Activated T-cell treated with anti-CD3 and anti-CD28 coated beads, Interleukin-2, amount 50 U/mL, for 24 hours (primary cell): ENCODE data around the gene MICALL1.
"Not testable (repeated sequence)": the region's sequence is repeated elsewhere in the genome, so short reads cannot be mapped to it uniquely, and the experiment has no call there.

ENCODE experiments used
- DNase-seq: peaks from one replicate; pipeline ENCODE4 v3.0.0-alpha.2; 2020
- H3K27ac Mint-ChIP-seq: 2 replicates; pipeline ENCODE4 v1.8.0; 2020; ENCODE audit warnings: mild to moderate bottlenecking, mixed read lengths
- H3K27me3 Mint-ChIP-seq: 2 replicates; pipeline ENCODE4 v1.8.0; 2020; ENCODE audit warnings: mixed read lengths
- H3K36me3 Mint-ChIP-seq: 2 replicates; pipeline ENCODE4 v1.8.0; 2020; ENCODE audit warnings: low read depth, mixed read lengths
- H3K4me1 Mint-ChIP-seq: 2 replicates; pipeline ENCODE4 v1.8.0; 2020; ENCODE audit warnings: low read depth, mixed read lengths
- H3K4me3 Mint-ChIP-seq: 2 replicates; pipeline ENCODE4 v1.8.0; 2020; ENCODE audit warnings: mild to moderate bottlenecking, moderate library complexity, mixed read lengths
- H3K9me3 Mint-ChIP-seq: 2 replicates; pipeline ENCODE4 v1.8.0; 2020; ENCODE audit warnings: mixed read lengths

The MICALL1 gene

DNA sequence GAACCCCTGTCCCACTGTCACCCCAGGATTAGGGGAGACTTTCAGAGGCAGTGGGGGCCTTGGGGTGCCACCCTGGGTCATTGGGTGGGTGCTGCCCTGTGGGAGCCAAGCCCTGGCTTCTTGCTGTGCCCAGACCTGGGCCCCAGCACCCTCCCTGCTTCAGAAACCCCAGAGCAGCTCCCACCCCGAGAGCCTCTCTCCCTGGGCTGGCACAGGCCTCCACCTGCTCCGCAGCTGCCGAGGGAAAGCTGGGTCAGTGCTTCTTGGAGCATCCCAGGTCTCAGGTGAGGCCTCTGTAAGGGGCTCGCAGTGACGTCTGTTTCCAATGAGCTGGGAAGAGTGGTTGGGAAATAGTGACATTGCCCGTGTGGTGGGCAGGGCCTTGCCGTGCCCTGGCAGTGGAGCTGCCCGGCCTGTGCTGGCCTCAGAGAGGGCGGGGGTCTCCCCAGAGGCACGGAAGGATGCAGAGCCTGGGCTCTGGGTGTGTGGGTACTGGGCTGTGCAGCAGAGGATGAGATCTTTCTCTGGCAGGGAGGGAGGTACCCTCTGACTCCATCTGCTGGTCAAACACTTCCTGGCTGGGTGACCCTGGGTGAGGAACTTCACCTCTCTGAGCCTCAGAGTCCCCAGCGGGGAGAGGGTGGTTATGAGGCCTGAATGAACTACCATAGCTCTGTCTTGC lies 24.3 kb downstream of the MICALL1 start:
- H3K9me3 Mint-ChIP-seq = no peaks in the 10 kb centered on the region
- peaks cover 48% of the 10 kb centered on the region for H3K36me3 Mint-ChIP-seq
- H3K27me3 Mint-ChIP-seq = no peaks in the 10 kb centered on the region
- H3K4me3 Mint-ChIP-seq = no peak overlapping the region
- peak overlapping the region; percentile 50 for H3K27ac Mint-ChIP-seq
- peaks cover 11% of the 10 kb centered on the region for H3K4me1 Mint-ChIP-seq
- no peak for DNase-seq

DNA sequence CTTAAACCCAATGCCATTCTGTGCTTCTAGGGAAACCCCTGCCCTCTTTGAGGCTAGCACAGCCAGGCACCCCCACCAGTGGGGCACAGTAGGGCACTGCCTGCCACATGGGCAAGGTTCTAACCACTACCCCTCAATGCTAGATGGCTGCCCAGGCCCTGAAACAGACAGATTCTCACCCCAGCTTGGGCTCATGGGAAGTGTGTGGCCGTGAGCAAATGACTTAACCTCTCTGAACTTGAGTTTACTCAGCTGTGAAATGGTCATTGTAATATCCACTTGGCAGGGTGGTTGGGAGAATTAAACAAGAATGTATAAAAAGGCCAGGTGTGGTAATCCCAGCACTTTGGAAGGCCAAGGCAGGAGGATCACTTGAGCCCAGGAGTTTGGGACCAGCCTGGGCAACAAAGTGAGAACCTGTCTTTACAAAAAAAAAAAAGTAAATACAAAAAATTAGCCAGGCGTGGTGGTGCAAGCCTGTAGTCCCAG lies 24.9 kb downstream of the MICALL1 start:
- Mint-ChIP-seq H3K4me3 (no peak overlapping the region), H3K27ac (peak overlapping the region; percentile 50), H3K27me3 (no peaks in the 10 kb centered on the region), H3K4me1 (peaks cover 11% of the 10 kb centered on the region), H3K36me3 (peaks cover 44% of the 10 kb centered on the region), H3K9me3 (no peaks in the 10 kb centered on the region)
- no peak for DNase-seq

DNA sequence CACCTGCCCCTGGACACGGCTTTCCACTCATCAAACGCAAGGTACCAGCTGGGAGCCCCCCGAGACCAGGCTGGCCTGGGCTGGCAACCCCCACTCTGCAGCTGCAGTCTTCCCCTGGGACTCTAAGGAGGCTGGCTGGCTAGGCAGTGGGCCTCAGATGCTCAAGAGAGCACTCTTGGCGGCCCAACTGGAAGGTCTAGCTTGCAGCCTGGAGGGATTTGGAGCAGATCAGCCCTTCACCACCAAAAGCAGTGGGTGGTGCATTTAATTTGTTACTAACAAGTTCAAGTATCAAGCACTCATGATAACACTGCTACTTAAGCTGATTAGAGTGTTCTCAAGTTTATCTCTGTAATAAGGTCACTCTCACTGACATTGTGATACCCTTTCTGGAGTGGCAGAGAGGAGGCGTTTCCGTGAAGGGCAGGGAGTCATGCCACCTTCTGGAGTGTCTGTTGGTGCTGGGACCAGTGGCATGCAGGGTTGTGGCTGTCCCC lies 25.8 kb downstream of the MICALL1 start:
- H3K36me3 Mint-ChIP-seq = peaks cover 42% of the 10 kb centered on the region
- no peak overlapping the region for H3K27ac Mint-ChIP-seq
- no peak overlapping the region for H3K4me3 Mint-ChIP-seq
- no peaks in the 10 kb centered on the region for H3K9me3 Mint-ChIP-seq
- no peak for DNase-seq
- no peaks in the 10 kb centered on the region for H3K27me3 Mint-ChIP-seq
- H3K4me1 Mint-ChIP-seq = peaks cover 11% of the 10 kb centered on the region

- Mint-ChIP-seq H3K9me3 (no peaks in the 10 kb centered on the region), H3K4me1 (peaks cover 11% of the 10 kb centered on the region), H3K36me3 (peaks cover 38% of the 10 kb centered on the region), H3K4me3 (no peak overlapping the region), H3K27ac (no peak overlapping the region), H3K27me3 (no peaks in the 10 kb centered on the region)
- no peak for DNase-seq
These were observed 26.3 kb downstream of the MICALL1 start for GRCh38 chr22:37932401-37932800.

DNA sequence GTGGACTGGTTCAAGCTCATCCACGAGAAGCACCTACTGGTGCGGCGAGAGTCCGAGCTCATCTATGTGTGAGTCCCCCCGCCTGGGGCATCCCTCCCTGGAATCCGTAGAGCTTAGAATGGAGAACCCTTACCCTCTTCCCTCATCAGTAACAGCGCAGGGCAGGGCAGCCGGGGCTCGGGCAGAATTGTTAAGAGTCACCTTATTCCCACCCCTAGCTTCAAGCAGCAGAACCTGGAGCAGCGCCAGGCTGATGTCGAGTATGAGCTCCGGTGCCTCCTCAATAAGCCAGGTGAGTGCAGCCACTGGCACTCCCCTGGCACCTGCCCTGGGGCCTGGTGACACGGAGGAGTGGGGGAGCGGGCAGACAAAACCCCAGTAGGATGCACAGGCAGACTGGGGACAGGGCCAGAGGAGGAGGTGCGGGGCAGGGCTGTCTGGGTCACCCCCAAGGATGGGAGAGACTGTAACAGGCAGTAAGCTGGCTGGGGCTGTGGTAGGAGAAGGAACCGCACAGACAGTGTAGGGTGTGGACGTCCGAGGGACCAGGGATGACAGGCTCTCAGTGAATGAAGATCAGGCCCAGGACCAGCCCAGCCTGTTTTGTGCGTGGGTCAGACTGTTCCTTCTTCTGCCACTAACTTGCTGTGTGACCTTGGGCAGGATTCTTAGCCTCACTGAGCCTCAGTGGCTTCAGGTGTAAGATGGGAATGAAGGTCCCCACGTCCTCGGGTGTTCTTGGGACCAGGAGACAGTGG lies 26.9 kb downstream of the MICALL1 start:
- no peak for DNase-seq
- no peaks in the 10 kb centered on the region for H3K27me3 Mint-ChIP-seq
- H3K9me3 Mint-ChIP-seq = no peaks in the 10 kb centered on the region
- no peak overlapping the region for H3K27ac Mint-ChIP-seq
- peaks cover 42% of the 10 kb centered on the region for H3K36me3 Mint-ChIP-seq
- no peak overlapping the region for H3K4me3 Mint-ChIP-seq
- peaks cover 11% of the 10 kb centered on the region for H3K4me1 Mint-ChIP-seq

DNA sequence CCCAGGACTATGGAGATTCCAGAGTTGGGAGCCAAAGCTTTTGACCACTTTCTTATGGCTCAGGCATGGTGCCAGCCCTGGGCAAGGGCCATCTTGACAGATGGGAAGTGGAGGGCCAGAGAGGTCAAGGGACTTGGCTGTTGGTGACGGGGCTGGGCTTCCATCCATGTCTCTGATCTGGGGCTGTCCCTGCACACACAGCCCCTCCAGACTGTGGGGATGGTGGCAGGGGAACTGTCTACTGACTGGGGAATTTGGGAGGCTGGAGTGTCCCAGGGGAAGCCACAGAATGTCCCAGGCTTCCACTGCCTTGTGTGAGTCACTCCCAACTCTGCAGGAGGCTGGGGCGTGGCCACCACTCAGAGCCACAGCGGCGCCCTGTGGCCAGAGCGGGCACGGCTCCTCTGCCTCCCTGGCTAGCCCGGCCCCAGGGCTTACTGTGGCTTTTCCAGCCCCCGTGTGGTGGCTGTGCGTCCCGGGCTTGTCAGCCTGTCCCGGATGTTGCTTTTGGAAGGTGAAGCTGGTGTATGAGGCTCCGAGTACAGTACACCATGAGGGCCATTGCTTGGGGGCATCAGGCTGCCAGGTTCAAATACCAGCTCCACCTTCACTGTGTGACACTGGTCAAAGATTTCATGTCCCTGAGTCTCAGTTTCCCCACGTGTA lies 27.7 kb downstream of the MICALL1 start:
- H3K4me3 Mint-ChIP-seq = no peak overlapping the region
- peaks cover 35% of the 10 kb centered on the region for H3K36me3 Mint-ChIP-seq
- DNase-seq = peak; percentile 89
- no peaks in the 10 kb centered on the region for H3K27me3 Mint-ChIP-seq
- no peaks in the 10 kb centered on the region for H3K9me3 Mint-ChIP-seq
- H3K27ac Mint-ChIP-seq = peak overlapping the region; percentile 56
- H3K4me1 Mint-ChIP-seq = peaks cover 11% of the 10 kb centered on the region

GRCh38 chr22:37940698-37941376 lies 34.7 kb downstream of the MICALL1 start:
- Mint-ChIP-seq H3K4me3 (no peak overlapping the region), H3K36me3 (peaks cover 32% of the 10 kb centered on the region), H3K27me3 (no peaks in the 10 kb centered on the region), H3K4me1 (no peaks in the 10 kb centered on the region), H3K9me3 (no peaks in the 10 kb centered on the region), H3K27ac (no peak overlapping the region)
- no peak for DNase-seq

DNA sequence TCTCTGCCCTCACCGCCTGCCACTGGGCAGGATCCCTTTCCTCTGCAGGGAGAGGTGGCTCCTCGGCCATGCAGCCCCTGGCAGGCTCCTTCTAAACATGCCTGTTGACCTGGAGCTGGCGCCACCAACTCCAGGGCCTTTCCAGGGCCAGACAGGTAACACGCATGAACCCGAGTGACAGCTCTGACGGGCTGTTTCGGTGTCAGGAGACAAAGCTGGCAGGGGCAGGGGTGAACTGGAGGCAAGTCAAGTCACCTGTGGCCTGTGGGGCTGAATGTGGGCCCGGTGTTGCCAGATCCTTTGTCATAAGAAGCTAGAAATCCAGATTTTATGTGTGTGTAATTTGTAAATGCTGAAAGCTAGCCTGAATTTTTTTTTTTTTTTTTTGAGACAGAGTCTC lies 36.0 kb downstream of the MICALL1 start:
- no peak overlapping the region for H3K27ac Mint-ChIP-seq
- no peaks in the 10 kb centered on the region for H3K27me3 Mint-ChIP-seq
- peaks cover 27% of the 10 kb centered on the region for H3K36me3 Mint-ChIP-seq
- no peak for DNase-seq
- no peaks in the 10 kb centered on the region for H3K4me1 Mint-ChIP-seq
- no peaks in the 10 kb centered on the region for H3K9me3 Mint-ChIP-seq
- H3K4me3 Mint-ChIP-seq = no peak overlapping the region

DNA sequence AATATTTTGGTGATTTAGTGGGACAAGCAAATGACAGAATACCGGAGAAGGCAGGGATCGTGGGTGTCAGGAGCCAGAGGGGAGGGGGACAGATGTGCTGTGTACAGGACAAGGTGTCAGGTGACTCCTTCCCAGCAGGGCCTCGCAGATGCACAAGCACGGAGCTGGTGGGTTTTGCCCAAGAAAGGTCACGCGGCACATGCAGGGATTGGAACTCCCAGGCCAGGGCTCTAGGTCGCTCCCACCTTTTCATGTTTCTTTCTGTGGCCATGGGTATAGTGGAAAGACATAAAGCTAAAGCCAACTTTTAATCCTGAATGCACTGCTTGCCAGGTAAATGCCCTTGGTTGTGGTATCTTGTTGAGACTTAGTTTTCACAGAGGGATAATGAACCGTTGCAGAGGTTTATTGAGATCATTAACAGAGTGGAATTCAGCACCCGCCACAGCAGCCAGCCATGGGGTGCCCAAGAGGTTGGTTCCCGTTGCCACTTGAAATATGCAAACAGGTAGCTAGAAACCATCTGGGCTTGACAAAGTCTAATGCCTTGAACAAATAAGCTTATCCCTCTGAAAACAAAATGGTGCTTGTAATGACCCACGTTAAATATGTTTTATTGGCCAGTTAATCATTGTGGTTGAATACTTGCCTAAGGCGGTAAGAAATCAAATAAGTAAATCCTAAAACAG lies 37.2 kb downstream of the MICALL1 start:
- no peak for DNase-seq
- peak overlapping the region; percentile 4 for H3K27ac Mint-ChIP-seq
- H3K36me3 Mint-ChIP-seq = peaks cover 20% of the 10 kb centered on the region
- H3K4me3 Mint-ChIP-seq = no peak overlapping the region
- H3K27me3 Mint-ChIP-seq = no peaks in the 10 kb centered on the region
- no peaks in the 10 kb centered on the region for H3K4me1 Mint-ChIP-seq
- H3K9me3 Mint-ChIP-seq = no peaks in the 10 kb centered on the region

GRCh38 chr22:37943825-37944198 lies 37.7 kb downstream of the MICALL1 start:
- Mint-ChIP-seq H3K36me3 (peaks cover 20% of the 10 kb centered on the region), H3K4me1 (no peaks in the 10 kb centered on the region), H3K27ac (no peak overlapping the region), H3K4me3 (no peak overlapping the region), H3K27me3 (no peaks in the 10 kb centered on the region), H3K9me3 (no peaks in the 10 kb centered on the region)
- DNase-seq = no peak

- H3K36me3 Mint-ChIP-seq = peaks cover 16% of the 10 kb centered on the region
- not testable (repeated sequence) for H3K27me3 Mint-ChIP-seq, H3K27ac Mint-ChIP-seq, H3K4me1 Mint-ChIP-seq, H3K4me3 Mint-ChIP-seq, DNase-seq, H3K9me3 Mint-ChIP-seq
These were observed 38.3 kb downstream of the MICALL1 start for GRCh38 chr22:37944423-37944822.

GRCh38 chr22:37947142-37947795 lies 41.2 kb downstream of the MICALL1 start:
- H3K27me3 Mint-ChIP-seq, H3K9me3 Mint-ChIP-seq, DNase-seq, H3K4me3 Mint-ChIP-seq, H3K27ac Mint-ChIP-seq, H3K36me3 Mint-ChIP-seq, H3K4me1 Mint-ChIP-seq: not testable (repeated sequence)

DNA sequence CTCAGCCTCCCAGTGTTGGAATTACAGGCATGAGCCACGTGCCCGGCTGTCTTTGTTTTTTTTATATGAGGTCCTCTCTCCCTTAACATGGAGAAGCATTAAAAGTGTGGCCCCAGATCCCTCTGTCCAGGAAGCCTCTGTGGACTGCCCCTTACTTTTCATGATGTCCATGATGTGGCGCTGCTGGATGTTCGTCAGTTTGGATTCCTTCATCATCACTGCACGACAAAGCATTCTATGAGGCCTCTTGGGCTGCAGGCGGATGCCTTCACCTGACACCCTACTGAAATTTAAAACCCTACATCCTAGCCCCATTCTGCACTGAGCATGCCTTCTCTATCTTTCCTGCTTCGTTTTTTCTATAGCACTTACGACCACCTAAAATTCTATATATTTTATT lies 45.2 kb downstream of the MICALL1 start:
- no peak for DNase-seq
- peaks cover 13% of the 10 kb centered on the region for H3K36me3 Mint-ChIP-seq
- H3K4me3 Mint-ChIP-seq = no peak overlapping the region
- H3K27ac Mint-ChIP-seq = no peak overlapping the region
- peaks cover 19% of the 10 kb centered on the region for H3K4me1 Mint-ChIP-seq
- no peaks in the 10 kb centered on the region for H3K9me3 Mint-ChIP-seq
- H3K27me3 Mint-ChIP-seq = peaks cover 18% of the 10 kb centered on the region
